GM19395 (cell line): Measurements from ENCODE around the gene ZCCHC2.

Experiments
- ATAC-seq: cut with Tn5 transposase; IDR thresholded peaks from one replicate; pipeline ENCODE4 v1.9.1; 2021; ENCODE audit warnings: mild to moderate bottlenecking, moderate library complexity; ENCODE audit not compliant: unreplicated experiment

The ZCCHC2 gene

DNA sequence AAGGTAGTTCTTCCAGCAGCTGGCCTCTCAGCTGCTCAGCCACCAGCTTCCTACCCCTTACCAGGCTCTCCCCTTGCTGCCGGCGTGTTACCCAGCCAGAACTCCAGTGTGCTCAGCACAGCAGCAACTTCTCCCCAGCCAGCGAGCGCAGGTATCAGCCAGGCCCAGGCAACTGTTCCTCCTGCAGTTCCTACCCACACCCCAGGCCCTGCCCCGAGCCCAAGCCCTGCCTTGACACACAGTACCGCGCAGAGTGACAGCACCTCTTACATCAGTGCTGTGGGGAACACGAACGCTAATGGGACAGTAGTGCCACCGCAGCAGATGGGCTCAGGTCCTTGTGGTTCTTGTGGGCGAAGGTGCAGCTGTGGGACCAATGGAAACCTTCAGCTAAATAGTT, 52.0 kb downstream of the ZCCHC2 start:
- no peak for ATAC-seq

DNA sequence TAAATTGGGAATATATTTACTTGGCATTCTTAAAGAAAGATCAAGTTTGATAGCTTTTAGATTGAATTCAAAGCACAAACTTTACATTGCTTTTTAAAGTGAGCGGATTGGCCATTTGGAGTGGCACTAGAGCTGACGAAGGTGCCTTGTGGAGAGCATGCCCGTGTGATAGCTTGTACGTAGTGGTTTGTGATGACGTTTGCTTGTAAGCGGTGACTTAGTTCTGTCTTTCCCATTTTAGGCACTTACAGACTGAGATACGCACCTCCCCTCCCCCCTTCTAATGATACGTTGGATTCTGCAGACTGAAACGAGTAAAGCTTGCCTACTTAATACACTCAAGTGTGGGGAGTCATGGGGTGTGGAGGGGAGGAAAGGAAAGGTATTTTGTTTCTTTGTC, 53.4 kb downstream of the ZCCHC2 start:
- ATAC-seq = no peak

DNA sequence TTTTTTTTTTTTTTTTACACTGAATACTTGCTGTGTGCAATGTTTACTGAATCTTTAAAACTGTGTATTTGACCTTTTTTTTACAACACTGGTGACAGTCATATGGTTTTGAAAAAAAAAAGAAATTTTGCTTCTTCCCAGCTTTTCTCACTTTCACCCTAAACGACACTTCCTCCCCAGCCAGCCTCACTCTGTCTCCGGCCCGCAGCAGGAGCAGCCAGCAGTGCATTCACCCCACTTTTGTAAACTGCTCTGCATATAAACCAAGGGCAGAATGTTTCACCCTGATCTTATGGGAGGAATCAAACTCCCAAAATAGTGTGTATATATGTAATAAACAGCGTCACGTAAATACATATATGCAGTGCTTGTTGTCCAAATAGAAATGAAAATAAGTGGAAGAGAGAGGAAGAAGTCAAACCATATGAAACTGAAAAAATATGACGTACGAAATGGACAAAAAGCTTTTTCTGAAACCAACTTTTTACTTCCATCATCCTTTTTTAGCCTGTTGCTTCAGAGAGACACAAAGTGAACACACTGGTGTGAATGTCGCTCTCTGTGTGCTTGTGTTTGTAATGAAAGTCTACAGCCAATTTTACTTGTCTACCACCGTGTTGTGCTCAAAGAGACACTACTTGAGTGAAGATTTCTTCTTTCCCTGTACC, 54.2 kb downstream of the ZCCHC2 start:
- peak; percentile 75 for ATAC-seq

DNA sequence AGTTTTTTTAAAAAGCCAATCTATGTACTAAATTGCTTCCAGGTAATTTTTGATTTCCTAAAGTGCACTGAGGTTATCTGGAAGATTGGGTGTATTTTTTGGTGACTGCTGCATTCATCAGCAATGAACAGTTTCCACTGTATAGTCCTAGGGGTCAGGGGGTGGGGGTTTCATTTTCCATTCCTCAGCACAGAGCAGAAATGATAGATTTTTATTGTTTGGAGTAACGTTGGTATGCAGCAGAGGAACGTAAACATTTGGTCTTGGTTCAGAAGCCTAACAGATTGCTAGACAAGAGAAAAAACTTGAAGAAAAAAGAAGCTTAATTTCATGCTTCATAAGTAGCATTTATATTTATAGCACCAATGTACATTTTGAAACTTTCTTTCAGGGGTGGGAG, 54.9 kb downstream of the ZCCHC2 start:
- no peak for ATAC-seq

DNA sequence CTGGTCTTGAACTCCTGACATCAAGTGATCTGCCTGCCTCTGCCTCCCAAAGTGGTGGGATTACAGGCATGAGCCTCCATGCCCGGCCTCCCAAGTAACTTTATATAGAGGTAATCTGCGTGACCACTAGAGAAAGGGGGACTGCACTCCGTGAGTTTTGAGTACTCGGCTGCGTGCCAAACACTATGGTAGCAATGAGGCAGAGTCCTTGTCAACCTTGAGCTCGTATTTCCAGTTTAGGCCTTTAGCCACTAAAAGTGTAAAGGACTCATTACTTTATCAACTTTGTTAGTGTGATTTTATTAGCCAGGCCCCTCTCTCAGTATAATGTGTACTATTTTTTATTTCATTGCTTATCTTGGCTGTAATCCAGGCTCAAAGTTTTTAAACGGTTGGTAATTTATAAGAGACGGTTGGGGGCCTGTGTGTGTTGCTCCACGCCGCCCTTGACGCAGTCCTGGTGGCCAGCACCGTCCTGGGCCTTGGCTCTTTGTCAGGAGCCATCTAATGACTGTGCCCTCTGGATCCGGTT, 56.2 kb downstream of the ZCCHC2 start:
- ATAC-seq = no peak

DNA sequence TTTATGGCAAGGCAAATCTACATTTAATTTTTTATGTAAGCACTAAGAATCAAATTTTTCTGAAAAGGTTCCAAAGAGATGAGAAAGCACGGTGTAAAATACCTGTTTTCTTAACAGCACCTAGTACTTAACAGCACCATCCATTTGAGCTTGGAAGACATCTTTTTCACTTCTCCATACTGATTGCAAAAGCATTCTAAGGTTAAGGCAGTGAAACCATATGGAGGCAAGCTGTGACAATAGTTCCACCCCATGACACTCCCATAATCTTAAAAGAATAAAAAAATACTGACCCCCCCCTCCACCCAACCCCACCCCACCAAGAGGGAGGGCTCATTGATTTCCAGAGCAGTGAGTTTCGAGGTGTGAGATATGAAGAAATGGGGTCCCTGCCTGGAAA, 60.6 kb downstream of the ZCCHC2 start:
- no peak for ATAC-seq

DNA sequence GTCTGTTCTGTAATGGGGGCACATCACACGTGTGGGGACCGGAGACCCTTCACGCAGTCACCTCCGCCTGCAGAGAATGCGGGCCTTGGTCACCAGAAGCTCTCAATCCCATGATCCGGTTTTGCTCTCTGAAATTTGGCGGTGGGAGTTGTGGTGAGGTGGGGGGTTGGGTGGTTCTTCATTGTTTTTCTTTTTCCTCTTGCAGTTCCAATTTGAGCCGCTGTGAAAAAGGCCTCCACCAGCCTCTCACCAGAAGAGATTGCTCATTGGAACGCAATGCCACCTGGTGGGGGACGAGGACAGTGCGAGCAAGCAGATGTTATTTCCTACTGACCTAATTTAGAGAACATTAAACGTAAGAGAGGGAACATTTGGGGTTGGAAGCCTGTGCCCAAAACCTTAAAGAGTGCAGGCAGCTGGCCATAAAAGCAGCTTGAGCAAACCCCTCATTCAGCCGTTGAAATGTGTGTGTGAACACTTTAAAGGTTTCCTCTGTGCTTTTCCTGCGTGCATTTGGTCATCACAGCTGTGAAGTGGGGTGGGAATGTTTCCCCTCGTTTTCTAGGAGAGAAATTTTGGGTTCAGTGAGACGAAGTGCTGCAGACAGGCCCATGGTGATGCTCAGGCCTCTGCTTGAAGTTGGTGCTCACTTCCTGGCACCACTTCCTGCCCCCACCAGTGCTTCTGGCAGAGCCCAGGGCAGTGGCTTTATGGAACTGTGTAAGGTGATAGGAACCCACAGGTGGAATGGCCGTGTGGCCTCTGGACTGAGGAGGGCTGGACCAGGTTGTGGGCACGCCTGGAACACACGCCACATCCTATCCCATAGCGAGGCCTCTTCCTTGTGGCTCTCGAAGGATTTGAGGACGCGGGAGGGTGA, 61.7 kb downstream of the ZCCHC2 start:
- ATAC-seq = peak; percentile 87

DNA sequence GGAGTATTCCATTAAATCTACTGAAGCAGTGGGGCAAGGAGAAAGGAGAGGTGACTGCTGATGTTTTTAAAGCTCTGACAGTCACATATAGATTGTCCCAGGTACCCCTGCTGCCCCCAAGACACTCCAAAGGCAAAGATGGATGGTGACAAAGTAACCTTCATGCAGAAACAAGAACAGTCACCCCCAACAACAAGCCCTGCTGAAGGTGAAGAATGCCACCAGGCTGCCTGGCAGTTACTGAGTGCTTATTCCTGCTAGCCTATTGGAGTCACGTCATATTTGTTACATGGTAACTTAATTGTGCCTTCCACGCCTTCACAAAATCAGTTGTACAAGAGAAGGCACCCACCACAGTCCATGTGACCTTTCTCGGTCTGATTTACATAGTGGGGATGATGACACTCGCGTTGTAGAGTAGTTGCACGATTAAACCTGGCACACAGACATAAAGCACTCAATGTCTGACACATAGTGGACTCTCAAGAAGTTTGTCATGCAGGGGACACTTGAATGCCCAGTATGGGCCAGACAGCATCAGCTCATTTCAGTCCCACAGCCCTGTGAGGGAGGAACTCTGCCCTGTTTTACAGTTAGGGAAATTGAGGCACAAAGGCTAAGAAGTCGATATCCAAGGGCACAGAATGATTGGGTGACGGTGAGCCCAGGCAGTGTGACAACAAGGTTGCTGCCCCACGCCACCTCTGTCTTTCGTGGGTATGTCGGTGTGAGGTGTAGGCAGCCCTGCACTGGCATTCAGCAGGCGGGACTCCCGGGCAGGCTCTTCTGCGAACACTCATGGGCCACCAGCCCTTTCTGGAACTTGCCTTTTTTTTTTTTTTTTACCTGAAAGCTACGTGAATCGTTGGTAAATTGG, 62.7 kb downstream of the ZCCHC2 start:
- peak; percentile 30 for ATAC-seq

DNA sequence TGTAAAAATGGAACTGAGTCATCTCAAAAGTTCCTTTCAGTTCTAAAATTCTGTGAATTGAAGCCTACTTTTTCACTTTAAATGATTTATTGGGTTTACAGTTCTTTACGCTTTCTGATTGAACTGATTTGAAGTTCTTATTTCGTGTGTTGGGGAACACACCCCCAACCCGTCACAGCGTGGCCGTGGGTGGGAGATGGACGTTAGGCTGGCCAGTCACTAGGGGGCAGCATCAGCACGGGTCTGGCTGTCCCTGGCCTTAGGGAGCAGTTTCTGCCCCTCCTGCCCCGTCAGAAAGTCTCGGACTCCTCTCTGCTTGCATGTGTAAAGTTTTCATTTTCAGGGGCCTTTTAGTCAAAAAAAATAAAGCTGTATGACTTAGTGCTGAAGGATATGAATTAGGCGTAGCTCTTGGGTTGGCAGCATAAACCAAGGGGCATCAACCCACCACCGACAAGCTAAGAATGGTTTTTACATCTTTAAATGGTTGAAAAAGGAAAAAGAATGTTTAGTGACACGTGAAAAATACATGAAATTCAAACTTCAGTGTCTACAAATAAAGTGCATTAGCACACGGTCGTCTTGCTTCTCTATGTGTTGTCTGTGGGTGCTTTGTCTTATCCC, 63.4 kb downstream of the ZCCHC2 start:
- ATAC-seq = peak; percentile 79

DNA sequence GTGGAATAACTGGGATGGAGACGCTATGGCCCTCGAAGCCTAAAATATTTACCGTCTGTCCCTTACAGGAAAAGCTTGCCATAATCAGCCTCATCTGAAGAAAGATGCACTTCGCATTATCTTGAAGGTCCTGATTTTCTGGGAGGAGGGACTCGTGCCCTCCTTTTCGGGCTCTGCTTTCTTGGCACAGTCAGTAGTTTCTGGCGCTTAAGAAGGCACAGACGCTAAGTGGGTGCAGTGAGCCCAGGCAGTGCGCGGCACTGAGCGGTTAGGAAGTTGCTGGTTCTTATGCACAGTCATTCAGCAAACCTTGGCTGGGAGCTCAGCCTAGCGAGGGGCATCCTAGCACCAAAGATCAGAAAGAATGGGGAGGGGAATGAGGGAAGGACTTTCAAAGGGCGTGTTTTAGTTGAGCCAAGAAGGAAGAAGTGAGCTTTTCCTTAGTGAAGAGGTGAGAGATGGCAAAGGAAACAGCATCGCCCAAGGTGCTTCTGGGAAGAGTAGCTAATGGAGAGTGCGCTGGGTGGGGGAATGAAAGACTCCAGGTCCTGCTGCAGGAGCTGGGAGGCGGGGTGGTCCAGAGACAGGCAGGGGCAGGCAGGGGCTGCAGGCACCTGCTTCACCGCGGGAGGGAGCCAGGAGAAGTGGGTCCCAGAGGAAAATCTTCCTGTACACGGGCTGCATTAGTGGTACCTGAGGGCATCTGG, 64.1 kb downstream of the ZCCHC2 start:
- no peak for ATAC-seq

DNA sequence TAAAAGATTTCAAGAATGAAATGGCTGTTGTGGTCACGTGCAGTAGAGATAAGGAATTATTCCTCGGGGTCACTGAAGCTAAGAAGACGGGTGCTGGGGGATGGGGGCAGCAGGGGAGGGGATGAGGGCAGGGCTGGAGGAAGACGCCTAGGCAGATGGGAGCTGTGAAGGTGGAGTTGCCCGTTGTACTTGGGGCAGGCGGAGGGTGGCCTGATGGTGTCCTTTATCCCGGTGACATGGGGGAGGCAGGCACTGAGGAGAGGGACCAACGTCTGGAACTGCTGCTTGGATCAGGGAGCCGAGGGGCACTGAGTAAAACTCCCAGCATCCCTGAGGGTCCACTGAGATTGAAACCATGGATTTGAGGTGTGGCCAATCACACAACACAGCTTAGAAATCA, 64.9 kb downstream of the ZCCHC2 start:
- no peak for ATAC-seq

DNA sequence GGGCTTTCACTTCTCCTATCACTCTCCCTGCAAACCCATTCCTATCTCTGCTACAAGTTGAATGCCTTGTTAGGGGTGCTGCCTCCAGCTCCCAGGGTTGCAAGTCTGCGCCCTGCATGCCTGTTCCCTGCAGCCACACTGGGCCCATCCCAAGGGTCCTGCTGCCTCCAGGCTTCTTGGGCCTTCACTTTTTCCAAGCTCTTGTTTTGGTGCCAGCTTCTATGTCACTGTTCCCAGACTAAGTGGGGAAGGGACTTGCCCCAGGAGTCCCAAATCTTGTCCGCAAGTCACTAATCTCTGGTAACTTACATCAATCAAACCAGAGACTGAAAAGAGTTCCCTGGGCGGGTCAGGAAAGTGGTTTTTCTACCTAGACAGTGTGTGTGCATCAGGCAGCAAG, 65.4 kb downstream of the ZCCHC2 start:
- no peak for ATAC-seq

DNA sequence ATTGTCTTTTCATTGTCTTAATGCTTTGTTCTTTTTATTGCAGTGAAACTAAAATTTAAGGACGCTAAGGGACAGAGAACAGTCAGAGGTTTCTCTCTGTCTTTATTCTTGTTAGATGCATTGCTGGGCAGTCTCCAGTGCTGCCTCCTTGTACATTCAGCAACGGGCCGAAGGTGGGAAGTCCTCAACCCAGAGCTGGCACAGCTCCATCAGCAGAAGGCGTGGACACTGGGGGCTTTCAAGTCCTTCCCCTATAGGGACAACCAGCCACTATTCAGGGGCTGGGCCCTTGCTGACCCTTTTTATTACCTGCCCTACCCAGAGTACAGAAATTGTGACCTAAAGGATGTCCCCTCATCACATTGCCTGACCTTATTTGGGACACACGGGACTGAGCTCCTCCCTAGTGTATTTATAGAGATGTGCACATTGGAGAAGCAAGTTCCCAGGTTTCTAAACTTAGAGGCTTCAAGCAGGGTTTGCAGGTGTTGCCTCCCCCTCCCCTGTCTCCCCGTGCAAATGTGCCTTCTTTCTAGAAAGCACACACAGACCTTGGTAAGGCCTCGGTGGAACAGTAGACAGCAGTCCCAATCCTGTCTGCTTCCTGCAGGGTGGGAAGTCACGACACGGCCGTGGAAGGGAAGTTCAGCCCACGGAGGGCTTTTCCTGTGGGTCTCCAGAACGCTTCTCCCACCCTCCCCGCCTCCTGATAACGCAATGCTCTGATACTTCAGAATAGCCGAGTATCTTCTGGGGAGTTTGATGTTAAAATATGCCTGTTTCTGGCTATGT, 68.2 kb downstream of the ZCCHC2 start:
- no peak for ATAC-seq

DNA sequence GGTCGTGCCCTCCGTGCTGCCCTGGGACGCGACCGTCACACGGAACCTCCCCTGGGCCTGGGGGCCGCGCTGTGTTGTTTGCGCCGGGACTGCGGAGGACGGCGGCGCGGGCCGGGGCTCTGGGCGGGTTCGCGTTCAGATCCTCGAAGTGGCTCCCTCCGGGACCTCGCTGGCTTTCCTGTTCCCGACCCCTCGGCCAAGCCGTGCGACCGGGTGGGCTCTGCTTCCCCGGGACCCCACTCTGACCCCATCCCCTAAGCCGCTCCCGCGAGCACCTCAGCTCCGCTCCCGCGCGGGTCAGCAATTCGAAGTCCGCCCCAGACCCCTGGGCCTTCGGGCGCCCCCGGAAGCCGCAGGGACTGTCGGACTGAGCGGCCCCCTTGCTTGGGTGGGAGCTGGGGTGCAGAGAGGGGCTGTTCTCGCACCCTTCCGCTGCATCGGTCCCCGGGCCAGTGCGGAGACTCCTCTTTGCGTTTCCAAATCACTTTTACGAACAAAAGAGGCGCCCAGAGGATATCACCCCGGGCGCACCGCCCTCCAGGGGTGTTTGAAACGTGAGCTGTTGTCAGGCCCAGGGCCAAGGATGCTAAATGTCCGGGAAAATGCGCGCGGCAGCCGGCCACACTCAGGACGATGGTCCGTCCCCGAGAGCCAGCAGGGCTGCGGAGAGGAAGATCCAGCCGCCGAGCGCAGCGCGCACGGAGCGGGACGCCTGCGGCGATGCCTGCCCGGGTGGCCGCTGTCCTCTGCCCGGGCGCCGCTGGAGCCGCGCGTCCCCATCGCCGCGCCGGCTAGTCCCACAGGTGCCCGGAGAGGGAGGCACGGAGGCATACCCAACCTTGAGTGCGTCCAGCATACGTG, 73.5 kb downstream of the ZCCHC2 start:
- ATAC-seq = no peak

DNA sequence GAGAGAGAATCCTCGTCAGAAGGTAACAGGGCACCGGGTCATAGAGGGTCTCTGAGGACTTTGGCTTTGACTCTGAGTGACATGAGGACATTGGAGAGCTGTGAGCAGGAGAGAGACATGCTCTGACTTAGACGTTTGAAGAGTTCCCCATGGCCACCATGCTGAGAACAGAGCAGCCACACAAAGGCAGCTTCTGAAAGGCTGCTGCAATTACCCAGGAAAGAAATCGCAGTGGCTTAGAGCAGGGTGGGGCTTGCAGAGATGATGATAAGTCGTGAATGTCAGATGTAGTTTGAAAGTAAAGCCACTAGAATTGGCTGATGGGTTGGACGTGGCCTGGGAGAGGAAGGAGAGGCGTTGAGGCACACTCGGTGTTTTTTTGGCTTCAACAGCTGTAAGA, 79.0 kb downstream of the ZCCHC2 start:
- ATAC-seq = no peak

DNA sequence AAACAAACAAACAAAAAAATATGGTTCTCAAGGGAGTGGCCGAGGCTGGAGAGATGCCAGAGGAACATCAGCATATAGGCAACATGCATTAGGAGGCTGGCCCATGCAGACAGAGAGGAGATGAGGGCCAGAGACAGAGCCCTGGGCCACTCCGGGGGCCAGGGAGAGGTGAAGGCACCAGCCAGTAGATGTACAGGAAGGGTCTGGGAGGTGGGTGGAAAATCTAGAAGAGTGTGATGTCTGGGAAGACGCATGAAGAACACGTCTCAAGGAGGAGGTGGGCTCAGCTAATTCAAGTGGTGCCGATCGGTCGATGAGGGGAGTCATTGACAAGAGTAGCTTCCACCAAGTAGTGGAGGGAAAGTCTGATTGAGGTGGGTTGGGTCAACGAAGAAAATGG, 79.9 kb downstream of the ZCCHC2 start:
- ATAC-seq = no peak

DNA sequence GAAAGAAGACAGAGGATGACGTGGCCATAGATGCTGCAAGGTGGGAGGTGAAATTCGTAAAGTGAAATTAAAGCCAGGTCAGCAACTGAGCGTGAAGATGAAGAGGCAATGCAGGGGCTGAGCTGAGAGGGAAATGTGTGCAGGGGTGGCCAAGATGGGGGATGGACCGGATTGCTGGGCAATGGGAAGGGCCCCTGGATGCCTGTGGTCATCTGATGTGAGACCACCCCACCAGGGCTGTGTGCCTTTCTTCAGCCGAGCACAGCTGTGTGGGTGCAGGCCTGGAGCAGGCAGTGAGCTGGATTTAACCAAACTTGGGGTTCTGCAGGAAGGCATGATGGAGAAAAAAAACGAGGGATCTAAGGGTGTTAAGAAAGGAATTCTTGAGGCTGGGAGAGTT, 80.4 kb downstream of the ZCCHC2 start:
- ATAC-seq = no peak

DNA sequence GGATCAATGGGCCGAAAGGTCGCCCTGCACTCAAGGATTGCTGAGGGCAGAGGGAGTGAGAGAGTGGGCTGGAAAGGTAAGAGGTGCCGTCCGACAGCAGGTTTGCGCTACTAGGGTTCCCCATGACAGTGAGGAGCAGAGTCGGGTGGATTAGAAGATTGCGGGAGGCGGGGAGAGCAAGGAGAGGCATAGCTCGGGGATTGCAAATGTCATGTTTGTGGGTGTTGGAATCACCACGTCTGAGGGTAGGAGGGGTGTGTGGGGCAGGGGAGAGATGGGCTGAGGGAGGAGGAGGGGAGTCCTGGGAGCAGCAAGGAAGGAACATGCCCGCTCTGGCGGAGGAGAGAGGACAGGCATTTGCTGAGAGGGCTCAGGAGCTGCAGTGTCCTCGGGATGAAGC, 81.2 kb downstream of the ZCCHC2 start:
- ATAC-seq = no peak
